Activated gamma-delta T cell (primary cell): ENCODE data around the gene MUC22.

Experiments used
- DNase-seq: peaks from one replicate; lab custom pipeline; 2025; lab: John Stamatoyannopoulos, UW

Gene MUC22

GRCh38 chr6:31079656-31080261 lies 69.5 kb downstream of the MUC22 start:
- DNase-seq = no peak

- DNase-seq = no peak
Observed at GRCh38 chr6:31081872-31082271, 71.6 kb downstream of the MUC22 start.

- DNase-seq = no peak
Observed at GRCh38 chr6:31083742-31084354, 73.6 kb downstream of the MUC22 start.
